Fibroblast of the conjunctiva (primary cell): Measurements from ENCODE around the gene SIDT1.
A peak's percentile ranks its signal among the peaks of the same experiment; 100 is the strongest.

Source experiments
- DNase-seq: peaks from one replicate; pipeline ENCODE4 v3.0.0-alpha.2; 2010; ENCODE audit warnings: low read depth

The SIDT1 gene

GRCh38 chr3:113597596-113598354 is 65.4 kb downstream of the SIDT1 start:
- no peak for DNase-seq

DNA sequence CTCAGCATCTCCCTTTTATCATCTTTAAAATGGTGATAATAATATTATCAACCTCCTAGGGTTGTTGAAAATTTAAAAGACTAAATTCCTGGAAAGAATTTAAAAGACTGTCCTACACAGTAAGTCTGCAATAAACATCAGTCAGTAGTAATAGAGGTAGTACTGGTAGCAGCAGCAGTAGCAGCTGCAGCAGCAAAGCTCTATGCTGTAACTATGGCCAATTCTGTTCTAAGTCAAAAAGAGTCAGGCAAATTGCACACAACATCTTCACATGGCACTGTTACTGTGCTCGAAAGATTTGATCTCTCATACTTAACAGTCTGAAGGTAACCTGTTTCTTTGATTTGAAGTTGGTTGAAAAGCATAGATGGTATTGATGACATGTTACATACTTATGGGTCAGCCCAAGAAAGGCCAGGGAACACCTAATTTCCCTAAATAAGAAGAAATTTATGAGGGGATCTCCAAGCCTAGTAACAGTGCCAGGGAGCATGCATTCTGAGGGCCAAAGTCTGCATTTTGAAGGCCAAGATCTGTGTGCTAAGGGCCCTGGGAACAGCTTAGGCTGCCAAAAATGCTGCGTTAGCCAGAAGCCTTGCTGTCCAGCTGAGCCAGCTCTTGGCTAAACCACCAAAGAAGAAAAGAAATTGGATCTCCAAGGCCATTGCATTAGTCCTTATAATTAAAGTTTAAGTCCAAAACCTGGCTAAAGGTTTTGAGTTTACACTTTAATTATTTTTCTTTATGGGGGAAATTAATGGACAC is 68.2 kb downstream of the SIDT1 start:
- no peak for DNase-seq

GRCh38 chr3:113601240-113601639 is 68.9 kb downstream of the SIDT1 start:
- DNase-seq = no peak

GRCh38 chr3:113602256-113602655 is 69.9 kb downstream of the SIDT1 start:
- DNase-seq = no peak

- DNase-seq = no peak
These were observed 70.5 kb downstream of the SIDT1 start for GRCh38 chr3:113602836-113603235.

DNA sequence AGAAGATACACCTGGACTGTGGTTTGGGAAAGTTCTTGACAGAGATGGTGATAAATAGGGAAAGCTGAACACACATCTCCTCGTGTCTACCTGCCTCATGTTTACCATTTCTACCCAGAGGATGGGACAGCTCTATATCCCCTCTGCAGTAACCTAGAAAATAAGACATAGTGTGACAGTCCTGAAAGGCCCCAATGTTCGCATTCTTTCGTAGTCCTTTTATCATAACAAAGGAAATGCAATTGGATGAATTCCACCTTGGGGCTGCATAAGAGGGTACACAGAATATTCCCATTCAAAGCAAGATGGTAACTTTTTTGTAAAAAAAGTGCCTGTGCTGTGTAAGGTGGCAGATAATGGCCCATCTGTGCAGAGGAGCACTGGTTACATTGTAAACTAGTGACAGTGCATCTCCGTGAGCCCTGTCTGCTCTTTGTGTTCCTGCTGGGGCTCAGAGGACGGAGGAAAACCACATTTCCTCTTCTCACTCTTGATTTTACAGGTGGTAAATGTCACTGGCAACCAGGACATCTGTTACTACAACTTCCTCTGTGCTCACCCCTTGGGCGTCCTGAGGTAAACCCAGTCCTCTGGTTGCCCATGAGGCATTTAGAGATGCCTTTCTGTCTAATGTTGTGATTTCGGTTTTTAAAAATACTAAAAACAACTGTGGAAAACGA is 74.3 kb downstream of the SIDT1 start:
- no peak for DNase-seq

GRCh38 chr3:113607219-113607596 is 74.9 kb downstream of the SIDT1 start:
- DNase-seq = no peak

- no peak for DNase-seq
These were observed 82.0 kb downstream of the SIDT1 start for GRCh38 chr3:113614402-113614801.

DNA sequence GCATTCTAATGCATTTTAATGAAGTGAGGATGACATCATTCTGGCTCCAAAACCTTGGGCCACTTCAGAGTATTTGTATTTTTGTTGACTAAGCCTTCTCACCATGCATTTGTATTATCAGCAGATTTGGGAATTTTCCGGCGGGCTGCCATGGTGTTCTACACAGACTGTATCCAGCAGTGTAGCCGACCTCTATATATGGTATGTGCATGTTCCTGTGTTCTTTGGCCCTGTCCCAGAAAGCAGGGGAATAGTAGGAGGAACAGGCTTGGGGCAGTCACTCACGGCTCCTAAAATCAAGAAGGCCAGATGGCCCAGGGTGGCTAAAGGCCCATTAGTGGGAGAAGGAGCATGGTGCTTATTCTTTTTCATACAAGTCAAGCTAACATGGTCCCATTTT is 83.6 kb downstream of the SIDT1 start:
- DNase-seq = no peak

DNA sequence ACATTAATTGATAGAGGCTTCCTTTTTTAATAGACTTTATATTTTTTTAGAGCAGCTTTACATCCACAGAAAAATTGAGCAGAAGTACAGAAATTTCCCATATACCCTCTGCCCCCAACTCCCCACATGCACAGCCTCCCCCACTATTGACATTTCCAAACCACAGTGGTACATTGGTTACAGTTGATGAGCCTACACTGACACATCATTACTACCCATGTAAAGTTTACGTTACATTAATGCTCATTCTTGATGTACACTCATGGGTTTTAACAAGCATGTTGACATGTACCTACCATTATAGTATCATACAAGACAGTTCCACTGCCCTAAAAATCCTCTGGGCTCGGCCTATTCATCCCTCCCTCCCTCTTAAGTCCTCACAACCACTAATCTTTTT is 85.4 kb downstream of the SIDT1 start:
- no peak for DNase-seq

DNA sequence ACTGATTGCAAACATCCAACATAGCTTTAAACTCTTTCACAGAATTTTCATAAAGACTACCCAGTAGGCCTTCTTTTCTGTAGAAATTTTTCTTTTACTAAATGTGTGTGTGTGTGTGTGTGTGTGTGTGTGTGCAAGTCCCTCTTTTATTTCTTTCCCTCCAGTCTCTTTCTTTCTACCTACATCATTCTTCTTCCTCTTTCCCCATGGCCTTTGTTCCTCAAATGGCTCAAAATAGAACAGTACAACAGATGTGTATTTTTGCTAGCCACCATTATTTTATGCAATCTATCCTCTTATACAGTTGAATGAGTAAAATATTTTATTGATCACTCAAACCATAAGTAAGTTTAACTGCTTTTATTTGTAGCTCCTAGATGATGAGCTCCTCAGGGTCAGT is 87.7 kb downstream of the SIDT1 start:
- no peak for DNase-seq

DNA sequence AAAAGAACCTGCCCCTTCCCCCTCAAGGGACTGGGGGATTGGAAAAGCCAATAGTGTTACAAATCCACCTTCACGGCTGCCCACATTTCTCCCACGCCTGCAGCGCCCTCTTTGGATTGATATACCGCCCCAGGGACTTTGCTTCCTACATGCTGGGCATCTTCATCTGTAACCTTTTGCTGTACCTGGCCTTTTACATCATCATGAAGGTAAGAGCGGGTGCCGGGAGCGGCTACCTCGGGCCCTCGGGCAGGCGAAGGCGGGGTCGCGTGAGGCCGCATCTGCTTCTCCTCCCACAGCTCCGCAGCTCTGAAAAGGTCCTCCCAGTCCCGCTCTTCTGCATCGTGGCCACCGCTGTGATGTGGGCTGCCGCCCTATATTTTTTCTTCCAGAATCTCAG is 91.0 kb downstream of the SIDT1 start:
- DNase-seq = no peak

- no peak for DNase-seq
These were observed 91.5 kb downstream of the SIDT1 start for GRCh38 chr3:113623811-113624210.

DNA sequence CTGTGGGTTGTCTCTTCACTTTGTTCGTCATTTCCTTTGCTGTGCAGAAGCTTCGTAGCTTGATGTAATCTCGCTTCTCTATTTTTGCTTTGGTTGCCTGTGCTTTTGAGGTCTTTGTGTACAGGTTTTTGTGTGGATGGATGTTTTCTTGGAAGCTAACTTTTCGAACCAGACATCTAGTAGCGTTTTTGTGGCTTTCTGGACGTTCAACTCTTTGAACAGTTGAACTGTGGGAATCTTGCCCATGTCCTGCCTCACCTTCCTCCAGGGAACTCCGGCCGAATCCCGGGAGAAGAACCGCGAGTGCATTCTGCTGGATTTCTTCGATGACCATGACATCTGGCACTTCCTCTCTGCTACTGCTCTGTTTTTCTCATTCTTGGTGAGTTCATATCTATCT is 93.5 kb downstream of the SIDT1 start:
- DNase-seq = no peak

- DNase-seq = peak; percentile 41
These were observed 94.4 kb downstream of the SIDT1 start for GRCh38 chr3:113626503-113627371.

DNA sequence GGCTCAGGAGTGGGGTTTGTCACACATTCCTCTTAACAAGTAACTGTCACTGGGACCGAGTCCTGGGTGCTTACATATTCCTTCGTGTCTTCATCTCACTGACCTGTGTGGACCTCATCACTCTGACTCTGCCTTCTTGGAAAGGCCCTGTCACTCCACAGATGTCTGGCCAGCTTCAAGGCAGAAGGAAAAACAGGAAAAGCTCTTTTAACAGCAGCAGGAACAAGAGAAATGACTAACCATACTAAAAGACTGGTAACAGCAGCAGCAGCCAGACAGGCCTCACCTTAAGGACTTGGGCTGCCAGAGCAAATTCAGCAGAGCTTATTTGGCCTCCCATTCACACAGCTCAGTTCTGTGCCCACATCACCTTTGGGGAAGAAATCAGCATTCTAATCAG is 96.0 kb downstream of the SIDT1 start:
- DNase-seq = no peak

DNA sequence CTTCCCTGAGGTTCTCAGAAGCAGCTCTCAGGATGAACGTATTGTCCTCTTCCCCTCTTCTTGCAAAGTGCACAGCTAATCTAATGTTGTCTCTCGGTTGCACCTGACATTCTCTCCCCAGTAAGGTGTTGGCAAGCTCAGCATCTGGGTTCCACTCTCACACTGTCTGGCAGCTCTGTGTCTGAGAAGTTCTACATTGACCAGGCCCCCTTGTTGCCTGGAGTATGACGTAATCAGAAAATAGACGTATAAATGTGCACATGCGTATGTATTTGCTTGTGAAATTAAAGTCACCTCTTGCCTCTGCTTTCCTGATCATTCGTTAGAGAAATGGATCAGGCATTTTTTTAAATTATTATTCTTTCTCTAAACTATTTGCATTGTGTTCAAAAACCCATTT is 96.4 kb downstream of the SIDT1 start:
- no peak for DNase-seq

DNA sequence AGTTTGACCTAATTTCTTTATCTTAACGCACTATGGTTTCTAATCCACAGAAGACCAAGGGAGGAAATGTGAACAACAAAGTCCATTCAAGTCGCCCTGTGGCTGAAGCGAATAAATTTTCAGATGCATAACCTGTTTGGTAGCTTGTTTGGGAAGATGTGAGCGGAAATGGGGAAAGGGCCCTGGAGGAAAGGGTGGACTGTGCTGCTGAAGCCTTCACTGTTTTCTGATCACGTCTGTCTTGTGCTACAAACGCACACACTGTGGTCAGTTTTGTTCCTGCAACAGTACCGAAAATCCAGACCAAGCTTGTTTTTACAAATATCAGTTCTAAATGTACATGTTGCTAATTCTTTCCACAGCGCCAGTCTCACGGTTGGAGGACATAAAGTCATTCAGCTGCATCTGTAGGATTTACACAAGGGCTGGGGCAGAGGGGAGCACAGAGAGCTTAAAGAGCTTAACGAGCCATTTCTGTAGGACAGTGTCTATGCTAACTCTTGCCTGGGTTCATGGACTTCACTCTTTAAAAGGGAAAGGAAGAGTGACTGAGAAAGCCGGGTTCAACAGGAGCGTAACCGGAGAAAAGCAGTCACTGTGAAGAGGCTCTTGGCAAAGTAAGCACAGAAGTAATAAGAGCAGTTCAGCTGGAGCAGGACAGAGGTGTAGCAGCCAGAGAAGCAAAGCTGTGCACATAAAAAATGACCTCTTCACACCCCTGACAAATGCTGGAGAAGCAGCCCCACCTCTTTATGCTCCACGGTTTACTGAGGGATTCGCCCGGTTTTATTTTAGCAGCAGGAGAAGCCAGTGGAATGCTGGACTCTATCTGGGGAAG is 97.4 kb downstream of the SIDT1 start:
- DNase-seq = no peak

DNA sequence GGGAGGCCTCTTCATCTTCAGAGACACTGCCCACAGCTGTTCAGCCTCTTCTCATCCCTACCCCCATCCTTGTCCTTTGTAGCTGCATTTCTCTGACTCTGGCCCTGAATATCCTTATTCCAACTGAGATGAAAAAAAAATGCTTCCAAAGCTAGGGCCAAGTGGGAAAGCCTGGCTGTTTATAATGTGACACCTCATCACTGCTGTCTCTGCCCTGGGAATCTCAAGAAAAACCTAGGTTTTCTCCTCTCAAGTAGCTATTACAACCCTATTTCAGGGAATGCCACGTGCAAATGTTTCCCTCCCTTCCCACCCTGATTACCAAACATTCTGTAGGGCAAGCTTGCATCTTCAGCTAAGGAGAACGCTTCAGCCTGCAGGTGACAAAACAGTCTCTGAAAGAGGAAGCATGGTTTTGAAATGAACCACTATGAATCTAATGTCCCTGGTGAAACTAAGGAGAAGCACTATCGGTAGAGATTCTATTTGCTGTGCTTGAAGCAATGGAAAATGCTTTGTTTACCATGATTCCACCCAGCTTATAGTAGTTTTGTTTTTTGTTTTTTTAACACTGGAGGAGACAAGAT is 98.7 kb downstream of the SIDT1 start:
- no peak for DNase-seq

DNA sequence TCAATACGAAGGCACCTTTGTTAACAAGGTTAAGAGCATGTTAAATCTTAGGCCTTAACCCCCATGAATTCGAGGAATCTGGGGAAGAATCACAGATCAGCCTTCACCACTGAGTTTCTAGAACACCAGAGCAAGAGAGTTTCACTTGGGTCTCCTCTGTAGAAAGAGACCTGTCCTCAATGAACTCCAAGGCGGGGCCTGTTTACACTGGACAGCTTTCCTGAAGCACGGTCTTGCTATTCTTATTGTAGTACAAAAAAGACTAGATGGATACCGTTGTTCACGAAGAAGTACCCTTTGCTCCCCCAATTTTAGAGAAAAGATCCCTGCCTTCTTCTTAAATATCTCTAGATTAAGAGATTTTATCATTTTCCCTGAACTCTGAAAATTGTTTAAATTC is 99.2 kb downstream of the SIDT1 start:
- DNase-seq = no peak
